ENCODE data around the gene PPA1. TPM values are rescaled to one million over a fixed set of nuclear protein-coding genes. Genes with fewer than 3 reads are reported as not detected.

The PPA1 gene
- polyA plus RNA-seq, 1 donor (not counting 4 experiments of a cell fraction or from before 2014, with no cell fraction given), result 324 TPM

DNA sequence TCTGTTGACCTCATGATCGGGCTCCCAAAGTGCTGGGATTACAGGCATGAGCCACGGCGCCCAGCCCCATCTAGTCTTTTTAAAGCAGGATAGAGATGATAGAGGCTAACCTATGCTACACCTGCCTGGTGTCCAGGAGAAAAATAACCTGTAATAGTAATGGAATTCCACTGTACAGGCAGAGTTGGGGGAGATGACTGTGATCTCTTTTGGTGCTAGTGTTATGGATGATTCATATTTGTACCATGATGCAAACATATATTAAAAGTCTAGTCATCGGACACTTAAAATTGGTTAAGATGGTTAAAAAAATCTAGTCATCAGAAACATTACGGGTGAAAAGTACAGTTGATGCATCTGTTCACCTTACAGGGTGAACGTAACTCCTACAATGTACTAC lies 56.8 kb downstream of the PPA1 start:
- DNase-seq (ENCODE audit: low read depth, low spot score), result no peak
- no peaks in the 10 kb centered on the region for H4K20me1 ChIP-seq (ENCODE audit: control insufficient read depth, extremely low read depth, insufficient read depth, low read length)
- H2AFZ ChIP-seq (ENCODE audit: control insufficient read depth, low read length), result no peak overlapping the region
- FAIRE-seq, result no peak
- H3K4me3 ChIP-seq (ENCODE audit: control insufficient read depth in 2 of 3, extremely low read depth in 1 of 3, insufficient read depth in 2 of 3, low read depth in 1 of 3, low read length in 3 of 3), result no peak overlapping the region
- TF ChIP-seq CTCF (optimal IDR thresholded peaks at IDR 0.05 in 1 of 3, IDR thresholded peaks at IDR 0.05 in 1 of 3, conservative IDR thresholded peaks at IDR 0.05 in 1 of 3; ENCODE audit: extremely low read depth in 1 of 3, insufficient read depth in 2 of 3, low read length in 3 of 3) (no peak), EZH2 (IDR thresholded peaks at IDR 0.05; ENCODE audit: low read length) (no peak)
- no peaks in the 10 kb centered on the region for H3K9me3 ChIP-seq (ENCODE audit: control insufficient read depth, low read depth, low read length)
- H3K27ac ChIP-seq (ENCODE audit: control insufficient read depth, insufficient read depth, low read length), result no peak overlapping the region
- H3K27me3 ChIP-seq (ENCODE audit: control insufficient read depth, extremely low read depth, insufficient read depth, low read length), result no peaks in the 10 kb centered on the region
- dilution Hi-C loops (cut with MboI; ENCODE audit: extremely low pct_ligation_motif_present, low sequenced_read_pairs), result no loop called here
- no peak overlapping the region for H3K9ac ChIP-seq (ENCODE audit: control insufficient read depth, extremely low read depth, insufficient read depth, low read length)
- no peak overlapping the region for H3K4me2 ChIP-seq (ENCODE audit: control insufficient read depth, extremely low read depth, insufficient read depth, low read depth, low read length)
- peaks cover 5% of the 10 kb centered on the region for H3K4me1 ChIP-seq (ENCODE audit: control insufficient read depth, extremely low read depth, insufficient read depth, low read length)
- H3K9me1 ChIP-seq (ENCODE audit: control insufficient read depth, extremely low read depth, insufficient read depth, low read length), result no peaks in the 10 kb centered on the region
- H3K36me3 ChIP-seq (ENCODE audit: control insufficient read depth in 2 of 2, extremely low read depth in 1 of 2, insufficient read depth in 2 of 2, low read length in 2 of 2), result no peaks in the 10 kb centered on the region
- no peaks in the 10 kb centered on the region for H3K79me2 ChIP-seq (ENCODE audit: control insufficient read depth, insufficient read depth, low read length)

GRCh38 chr10:70175516-70175915 lies 57.7 kb downstream of the PPA1 start:
- Histone ChIP-seq H3K9me1 (ENCODE audit: control insufficient read depth, extremely low read depth, insufficient read depth, low read length) (no peaks in the 10 kb centered on the region), H2AFZ (ENCODE audit: control insufficient read depth, low read length) (no peak overlapping the region), H3K27ac (ENCODE audit: control insufficient read depth, insufficient read depth, low read length) (no peak overlapping the region), H3K4me3 (ENCODE audit: control insufficient read depth in 2 of 3, extremely low read depth in 1 of 3, insufficient read depth in 2 of 3, low read depth in 1 of 3, low read length in 3 of 3) (no peak overlapping the region), H3K9me3 (ENCODE audit: control insufficient read depth, low read depth, low read length) (no peaks in the 10 kb centered on the region), H3K4me1 (ENCODE audit: control insufficient read depth, extremely low read depth, insufficient read depth, low read length) (peaks cover 5% of the 10 kb centered on the region), H3K4me2 (ENCODE audit: control insufficient read depth, extremely low read depth, insufficient read depth, low read depth, low read length) (no peak overlapping the region), H4K20me1 (ENCODE audit: control insufficient read depth, extremely low read depth, insufficient read depth, low read length) (no peaks in the 10 kb centered on the region), H3K36me3 (ENCODE audit: control insufficient read depth in 2 of 2, extremely low read depth in 1 of 2, insufficient read depth in 2 of 2, low read length in 2 of 2) (no peaks in the 10 kb centered on the region), H3K79me2 (ENCODE audit: control insufficient read depth, insufficient read depth, low read length) (no peaks in the 10 kb centered on the region), H3K27me3 (ENCODE audit: control insufficient read depth, extremely low read depth, insufficient read depth, low read length) (no peaks in the 10 kb centered on the region), H3K9ac (ENCODE audit: control insufficient read depth, extremely low read depth, insufficient read depth, low read length) (no peak overlapping the region)
- no peak for TF ChIP-seq CTCF (optimal IDR thresholded peaks at IDR 0.05 in 1 of 3, IDR thresholded peaks at IDR 0.05 in 1 of 3, conservative IDR thresholded peaks at IDR 0.05 in 1 of 3; ENCODE audit: extremely low read depth in 1 of 3, insufficient read depth in 2 of 3, low read length in 3 of 3)
- no peak for TF ChIP-seq EZH2 (IDR thresholded peaks at IDR 0.05; ENCODE audit: low read length)
- dilution Hi-C loops (cut with MboI; ENCODE audit: extremely low pct_ligation_motif_present, low sequenced_read_pairs), result no loop called here
- DNase-seq (ENCODE audit: low read depth, low spot score), result no peak
- no peak for FAIRE-seq

Data from keratinocyte (primary cell).